Measurements from ENCODE around the gene CREG1. TPM values are rescaled to one million over a fixed set of nuclear protein-coding genes. Genes with fewer than 3 reads are reported as not detected.
A peak's percentile ranks its signal among the peaks of the same experiment; 100 is the strongest.

CREG1 gene
- total RNA-seq, 4 donors from 2014 or later = 110 to 247 (median 187) TPM

- ATAC-seq = peak; percentile 49
- TF ChIP-seq EP300 (IDR thresholded peaks at IDR 0.05) (no peak), POLR2A (IDR thresholded peaks at IDR 0.05) (no peak), CTCF (IDR thresholded peaks at IDR 0.05) (no peak), POLR2AphosphoS5 (IDR thresholded peaks at IDR 0.05) (peak; percentile 45)
- Histone ChIP-seq H3K27me3 (no peaks in the 10 kb centered on the region), H3K36me3 (peaks cover 0 to 46% of the 10 kb centered on the region in 2 donors), H3K4me3 (no peak overlapping the region), H3K27ac (peak overlapping the region; percentile 44 to 64 (median 54)), H3K9me3 (no peaks in the 10 kb centered on the region), H3K4me1 (peaks cover 0 to 59% (median 0%) of the 10 kb centered on the region in 3 donors)
- 51 to 58% methylated on average over 4 to 5 of the region's 5 CpGs for WGBS, 2 donors (ENCODE audit: low coverage in 1 of 2)
Observed at GRCh38 chr1:167548059-167548932, 5.3 kb downstream of the CREG1 start.

GRCh38 chr1:167546935-167547334 lies 6.6 kb downstream of the CREG1 start:
- no peak for ATAC-seq
- peaks cover 0 to 60% of the 10 kb centered on the region in 2 donors for H3K36me3 ChIP-seq
- no peaks in the 10 kb centered on the region for H3K9me3 ChIP-seq
- no peak overlapping the region for H3K4me3 ChIP-seq
- no peaks in the 10 kb centered on the region for H3K27me3 ChIP-seq
- peaks cover 0 to 47% (median 0%) of the 10 kb centered on the region in 3 donors for H3K4me1 ChIP-seq
- TF ChIP-seq POLR2A (IDR thresholded peaks at IDR 0.05) (no peak), EP300 (IDR thresholded peaks at IDR 0.05) (no peak), POLR2AphosphoS5 (IDR thresholded peaks at IDR 0.05) (no peak), CTCF (IDR thresholded peaks at IDR 0.05) (no peak)
- no peak overlapping the region for H3K27ac ChIP-seq
- WGBS, 2 donors (ENCODE audit: low coverage in 1 of 2) = 67 to 100% methylated on average over 1 of the region's 1 CpG

GRCh38 chr1:167545349-167545748 lies 8.2 kb downstream of the CREG1 start:
- H3K36me3 ChIP-seq = peaks cover 0 to 69% of the 10 kb centered on the region in 2 donors

GRCh38 chr1:167544447-167545093 lies 9.0 kb downstream of the CREG1 start:
- ATAC-seq = no peak
- Histone ChIP-seq H3K27ac (no peak overlapping the region), H3K27me3 (no peaks in the 10 kb centered on the region), H3K9me3 (no peaks in the 10 kb centered on the region), H3K4me3 (no peak overlapping the region), H3K36me3 (peaks cover 0 to 69% of the 10 kb centered on the region in 2 donors), H3K4me1 (peaks cover 0 to 35% (median 0%) of the 10 kb centered on the region in 3 donors)
- 84 to 85% methylated on average over 3 of the region's 3 CpGs for WGBS, 2 donors (ENCODE audit: low coverage in 1 of 2)
- TF ChIP-seq POLR2AphosphoS5 (IDR thresholded peaks at IDR 0.05) = no peak
- no peak for TF ChIP-seq CTCF (IDR thresholded peaks at IDR 0.05)

More at GRCh38 chr1:167545349-167545748, 8.2 kb downstream of the CREG1 start:
- Histone ChIP-seq H3K27ac (no peak overlapping the region), H3K9me3 (no peaks in the 10 kb centered on the region), H3K27me3 (no peaks in the 10 kb centered on the region), H3K4me1 (peaks cover 0 to 35% (median 0%) of the 10 kb centered on the region in 3 donors), H3K4me3 (no peak overlapping the region)
- TF ChIP-seq EP300 (IDR thresholded peaks at IDR 0.05) = no peak
- no peak for TF ChIP-seq CTCF (IDR thresholded peaks at IDR 0.05)
- no peak for TF ChIP-seq POLR2A (IDR thresholded peaks at IDR 0.05)
- TF ChIP-seq POLR2AphosphoS5 (IDR thresholded peaks at IDR 0.05) = no peak
- 88 to 95% methylated on average over 4 of the region's 4 CpGs for WGBS, 2 donors (ENCODE audit: low coverage in 1 of 2)
- ATAC-seq = no peak

All from gastroesophageal sphincter (tissue), 4 donors.